Erythroblast (primary cell): ENCODE results near the gene ROBO3.

ENCODE experiments used
- GATA1 ChIP-seq: IDR thresholded peaks from 2 replicates; pipeline ENCODE4 v1.6.1; 2011; ENCODE audit warnings: low read depth, mild to moderate bottlenecking, control low read depth, low read length, moderate library complexity
- POLR2A ChIP-seq: IDR thresholded peaks from 2 replicates; pipeline ENCODE4 v1.6.1; 2011; ENCODE audit warnings: mild to moderate bottlenecking, low read length

GRCh38 chr11:124837491-124837856 is 27.8 kb upstream of the ROBO3 start:
- no peak for TF ChIP-seq POLR2A
- TF ChIP-seq GATA1 = no peak
